Spleen (tissue), 11 donors: Measurements from ENCODE around the gene ERN2. TPM values are rescaled to one million over a fixed set of nuclear protein-coding genes. Genes with fewer than 3 reads are reported as not detected.

Experiments
- DNase-seq: peaks from one replicate; pipeline ENCODE4 v3.0.0-alpha.2; 2020
- H3K27ac ChIP-seq, 8 donors: fragments of 200-600 bp; sonication (generic) in 7 of 8; 1 replicate in 4 of 8; 2 replicates in 4 of 8; pipeline versions ENCODE4 v1.5.0 to v1.8.0; 2016 to 2021; ENCODE audit warnings: inconsistent platforms in 4 of 8, mild to moderate bottlenecking in 4 of 8, moderate library complexity in 1 of 8
- H3K27me3 ChIP-seq, 7 donors: fragments of 200-600 bp; sonication (generic) in 6 of 7; replicated peaks in 1 of 7; 1 replicate in 4 of 7; 2 replicates in 3 of 7; pipeline versions ENCODE4 v1.5.0 to v1.8.0; 2016 to 2021; ENCODE audit warnings: inconsistent platforms in 3 of 7, mild to moderate bottlenecking in 1 of 7
- H3K36me3 ChIP-seq, 6 donors: fragments of 200-600 bp; sonication (generic) in 5 of 6; 1 replicate in 4 of 6; 2 replicates in 2 of 6; pipeline versions ENCODE4 v1.5.0 to v1.8.0; 2016 to 2021; ENCODE audit warnings: inconsistent platforms in 2 of 6
- H3K4me1 ChIP-seq, 6 donors: fragments of 200-600 bp; sonication (generic) in 5 of 6; 1 replicate in 3 of 6; 2 replicates in 3 of 6; pipeline versions ENCODE4 v1.5.0 to v1.8.0; 2016 to 2021; ENCODE audit warnings: inconsistent platforms in 3 of 6
- H3K4me3 ChIP-seq, 8 donors: fragments of 200-600 bp; sonication (generic) in 7 of 8; 1 replicate in 4 of 8; 2 replicates in 4 of 8; pipeline versions ENCODE4 v1.5.0 to v1.8.0; 2016 to 2021; ENCODE audit warnings: inconsistent platforms in 4 of 8, mild to moderate bottlenecking in 4 of 8, moderate library complexity in 2 of 8
- H3K9me3 ChIP-seq, 8 donors: fragments of 200-600 bp; sonication (generic) in 7 of 8; 1 replicate in 4 of 8; 2 replicates in 4 of 8; pipeline versions ENCODE4 v1.5.0 to v1.8.0; 2016 to 2021; ENCODE audit warnings: inconsistent platforms in 4 of 8
- CTCF ChIP-seq, 11 experiments: fragments of 200-600 bp in 7 of 11; fragments of 450-650 bp in 4 of 11; sonication (generic) in 4 of 11; IDR thresholded peaks in 8 of 11; conservative IDR thresholded peaks in 3 of 11; 1 replicate in 7 of 11; 2 replicates in 4 of 11; pipeline versions ENCODE4 v1.4.0 to v1.8.0; 2016 to 2021; ENCODE audit warnings: antibody characterized with exemption in 11 of 11, inconsistent platforms in 4 of 11, mild to moderate bottlenecking in 1 of 11
- POLR2A ChIP-seq, 3 donors: fragments of 450-650 bp; IDR thresholded peaks; one replicate each; pipeline ENCODE4 v1.5.1; 2017; ENCODE audit warnings: antibody characterized with exemption in 3 of 3, mild to moderate bottlenecking in 1 of 3
- POLR2AphosphoS5 ChIP-seq, 3 donors: sonication (generic); formaldehyde crosslinking; IDR thresholded peaks; one replicate each; pipeline ENCODE4 v1.5.1; 2017; ENCODE audit warnings: antibody characterized with exemption in 3 of 3
- WGBS, 5 donors: extraction: QIAGEN DNeasy Blood & Tissue Kit in 3 of 5; methylation state at CpG; one replicate each; pipeline versions ENCODE4 v1.1.5 to v1.1.7; 2013 to 2018; 5-methylcytosine and 5-hydroxymethylcytosine counted together
- intact Hi-C: fragments of 100-400 bp; cut with DNase I; formaldehyde crosslinking; loops from one replicate; pipeline ENCODE4 v1.15.0; 2023; ENCODE audit warnings: low total_unique reads
- polyA plus RNA-seq, 3 donors: library from polyadenylated mRNA; stranded (reverse); fragments of 200-250 nt; gene quantifications; one replicate each; pipeline ENCODE4 v1.2.1, GENCODE V29; 2013
- total RNA-seq, 7 donors: library from RNA; depleted of rRNA in 3 of 7; stranded (reverse); fragments of >200 nt in 3 of 7; fragmentation: NEBNext Ultra II Directional in 4 of 7; extraction: Animal tissue kit (Norgen Biotek cat#: 25700) in 4 of 7; gene quantifications; one replicate each; pipeline versions ENCODE4 v1.1.0 to v1.2.1, GENCODE V29; 2016 to 2021
- donor health status: healthy with polysubstance abuse.
- donor health status: DM: no; HTN: no; CAD: no; lungs with moderate emphysema.
- donor health status: DM: no; HTN: no; CAD: no.
- donor health status: Bipolar disorder and iron deficiency.
- donor health status: healthy.
- donor health status: DM: no; HTN: no; CAD: no.
- donor health status: DM: yes; HTN: yes; CAD: no.

Gene ERN2
- total and polyA plus RNA-seq, 10 donors, result 0.05 TPM; not detected in 9

GRCh38 chr16:23673971-23674614, 38.9 kb downstream of the ERN2 start:
- Histone ChIP-seq H3K27me3 (peaks cover 0 to 6% (median 0%) of the 10 kb centered on the region in 7 donors), H3K9me3 (no peaks in the 10 kb centered on the region), H3K27ac (no peak overlapping the region), H3K36me3 (peaks cover 0 to 77% (median 17%) of the 10 kb centered on the region in 6 donors), H3K4me1 (peaks cover 0 to 24% (median 13%) of the 10 kb centered on the region in 6 donors), H3K4me3 (no peak overlapping the region)
- intact Hi-C loops, result no loop called here
- TF ChIP-seq CTCF (IDR thresholded peaks at IDR 0.05 in 8 of 11, conservative IDR thresholded peaks at IDR 0.05 in 3 of 11) (no peak), POLR2AphosphoS5 (IDR thresholded peaks at IDR 0.05) (no peak), POLR2A (IDR thresholded peaks at IDR 0.05) (no peak)
- no peak for DNase-seq
- WGBS, 5 donors, result 75 to 96% (median 89%) methylated on average over 8 of the region's 8 CpGs

GRCh38 chr16:23670137-23670776, 42.8 kb downstream of the ERN2 start:
- intact Hi-C loops, result no loop called here
- no peak overlapping the region for H3K27ac ChIP-seq
- DNase-seq, result no peak
- no peak for TF ChIP-seq POLR2AphosphoS5 (IDR thresholded peaks at IDR 0.05)
- TF ChIP-seq POLR2A (IDR thresholded peaks at IDR 0.05), result no peak
- no peak for TF ChIP-seq CTCF (IDR thresholded peaks at IDR 0.05 in 8 of 11, conservative IDR thresholded peaks at IDR 0.05 in 3 of 11)
- no peak overlapping the region for H3K4me3 ChIP-seq
- no peaks in the 10 kb centered on the region for H3K27me3 ChIP-seq
- no peaks in the 10 kb centered on the region for H3K9me3 ChIP-seq
- 83 to 96% (median 90%) methylated on average over 4 of the region's 4 CpGs for WGBS, 5 donors
- H3K4me1 ChIP-seq, result peaks cover 0 to 7% (median 2%) of the 10 kb centered on the region in 6 donors
- peaks cover 5 to 100% (median 53%) of the 10 kb centered on the region in 6 donors for H3K36me3 ChIP-seq

GRCh38 chr16:23668873-23669272, 44.1 kb downstream of the ERN2 start:
- H3K4me1 ChIP-seq, result peaks cover 0 to 7% (median 2%) of the 10 kb centered on the region in 6 donors
- no peaks in the 10 kb centered on the region for H3K27me3 ChIP-seq
- no peaks in the 10 kb centered on the region for H3K9me3 ChIP-seq
- H3K36me3 ChIP-seq, result peaks cover 5 to 100% (median 66%) of the 10 kb centered on the region in 6 donors
- intact Hi-C loops, result no loop called here
- no peak for TF ChIP-seq CTCF (IDR thresholded peaks at IDR 0.05 in 8 of 11, conservative IDR thresholded peaks at IDR 0.05 in 3 of 11)
- no peak for TF ChIP-seq POLR2AphosphoS5 (IDR thresholded peaks at IDR 0.05)
- TF ChIP-seq POLR2A (IDR thresholded peaks at IDR 0.05), result no peak
- 94 to 99% (median 96%) methylated on average over 4 of the region's 4 CpGs for WGBS, 5 donors
- no peak overlapping the region for H3K27ac ChIP-seq
- no peak for DNase-seq
- H3K4me3 ChIP-seq, result no peak overlapping the region

GRCh38 chr16:23668225-23668624, 44.8 kb downstream of the ERN2 start:
- no peak overlapping the region for H3K4me3 ChIP-seq
- WGBS, 5 donors, result 85 to 100% (median 93%) methylated on average over 1 of the region's 1 CpG
- no peak overlapping the region for H3K27ac ChIP-seq
- H3K4me1 ChIP-seq, result peaks cover 0 to 7% (median 2%) of the 10 kb centered on the region in 6 donors
- no peaks in the 10 kb centered on the region for H3K9me3 ChIP-seq
- H3K27me3 ChIP-seq, result no peaks in the 10 kb centered on the region
- TF ChIP-seq POLR2AphosphoS5 (IDR thresholded peaks at IDR 0.05) (no peak), POLR2A (IDR thresholded peaks at IDR 0.05) (no peak), CTCF (IDR thresholded peaks at IDR 0.05 in 8 of 11, conservative IDR thresholded peaks at IDR 0.05 in 3 of 11) (no peak)
- H3K36me3 ChIP-seq, result peaks cover 5 to 100% (median 71%) of the 10 kb centered on the region in 6 donors
- no peak for DNase-seq
- intact Hi-C loops, result no loop called here
